GM19328 (cell line): Measurements from ENCODE around the gene ABCB11.
A peak's percentile ranks its signal among the peaks of the same experiment; 100 is the strongest.
"Not testable (repeated sequence)": the region's sequence is repeated elsewhere in the genome, so short reads cannot be mapped to it uniquely, and the experiment has no call there.

Source experiments
- ATAC-seq: cut with Tn5 transposase; IDR thresholded peaks from one replicate; pipeline ENCODE4 v1.9.1; 2021; ENCODE audit warnings: mild to moderate bottlenecking, moderate library complexity; ENCODE audit not compliant: unreplicated experiment

Gene ABCB11

GRCh38 chr2:168901003-168901402 lies 130.1 kb downstream of the ABCB11 start, which contains the start of gene G6PC2:
G6PC2 (plus strand) TSS chr2:168901291; CDS start chr2:168901332, 41 bp downstream.
- ATAC-seq, result no peak

DNA sequence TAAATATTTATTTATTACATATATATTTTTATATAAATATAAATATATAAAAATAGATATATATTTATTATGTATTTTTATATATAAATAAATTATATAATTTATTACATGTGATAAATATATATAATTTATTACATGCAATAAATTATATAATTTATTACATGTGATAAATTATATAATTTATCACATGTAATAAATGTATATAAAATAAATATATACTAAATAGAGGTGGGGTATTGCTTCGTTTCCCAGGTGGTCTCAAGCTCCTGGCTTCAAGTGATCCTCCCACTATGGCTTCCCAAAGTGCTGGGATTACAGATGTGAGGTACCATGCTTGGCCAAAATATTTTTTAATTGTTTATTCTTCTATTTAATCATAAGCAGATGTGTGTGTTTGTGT lies 133.7 kb downstream of the ABCB11 start:
- ATAC-seq, result no peak

DNA sequence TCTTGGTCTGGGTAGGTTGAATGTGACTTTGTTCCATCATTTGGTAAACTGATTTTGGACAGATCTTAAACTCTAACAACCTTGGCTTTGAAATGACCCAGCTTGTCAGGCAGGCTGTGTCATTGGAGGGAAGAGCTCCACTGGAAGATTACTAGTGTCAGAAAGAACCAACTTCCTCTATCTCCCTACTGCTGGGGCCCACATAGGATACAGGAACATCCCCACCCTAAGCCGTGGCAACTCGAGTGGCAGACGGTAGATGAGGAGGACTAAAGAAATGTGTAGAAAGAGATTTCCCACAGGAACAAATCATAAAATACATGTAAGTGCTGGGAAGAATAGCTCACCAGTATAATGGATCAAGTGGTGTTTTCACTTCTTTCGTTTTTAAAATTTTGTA lies 134.3 kb downstream of the ABCB11 start:
- no peak for ATAC-seq

- no peak for ATAC-seq
These were observed 135.4 kb downstream of the ABCB11 start for GRCh38 chr2:168895771-168896170.

GRCh38 chr2:168894720-168895119 lies 136.4 kb downstream of the ABCB11 start:
- no peak for ATAC-seq

GRCh38 chr2:168894101-168894500 lies 137.0 kb downstream of the ABCB11 start:
- ATAC-seq, result no peak

DNA sequence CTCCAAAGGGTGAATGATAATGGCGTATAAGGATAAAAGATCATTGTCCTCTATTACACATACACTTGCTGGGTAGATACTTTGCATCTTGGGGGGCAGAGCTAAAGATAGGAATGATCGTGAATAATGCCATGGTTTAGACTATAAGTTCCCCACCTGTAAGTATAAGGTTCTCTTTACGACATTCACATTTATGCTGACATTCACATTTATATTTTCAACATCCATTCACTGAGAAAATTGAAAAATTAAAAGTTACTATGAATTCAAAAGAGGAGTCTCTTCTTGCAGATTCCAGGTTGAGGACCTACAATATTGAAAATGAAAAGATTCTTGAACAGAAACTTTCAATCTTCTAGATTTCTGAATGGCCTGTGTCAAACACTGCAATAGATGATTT lies 138.8 kb downstream of the ABCB11 start:
- no peak for ATAC-seq

GRCh38 chr2:168890006-168890782 lies 140.9 kb downstream of the ABCB11 start, which contains the start of gene SPC25:
SPC25 (minus strand) TSS chr2:168890430; CDS start chr2:168889519, 911 bp downstream.
- ATAC-seq, result peak; percentile 99

DNA sequence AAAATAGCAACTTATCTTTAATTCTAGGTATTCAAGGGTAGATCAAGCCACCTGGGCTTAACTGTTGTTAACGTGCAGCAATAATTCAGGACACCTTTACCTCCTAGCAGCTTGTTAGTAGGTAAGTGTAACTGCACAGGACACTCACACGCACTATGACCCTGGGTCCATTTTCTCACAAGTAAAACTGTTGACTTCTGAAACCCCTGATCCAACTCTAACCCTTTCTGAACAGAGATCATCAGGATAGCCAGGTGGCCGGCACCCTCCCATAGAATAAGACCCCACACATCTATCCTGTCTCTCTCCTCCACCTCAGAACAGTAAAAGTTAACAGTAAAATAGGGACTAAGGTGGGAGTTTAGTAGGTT lies 141.5 kb downstream of the ABCB11 start:
- no peak for ATAC-seq

DNA sequence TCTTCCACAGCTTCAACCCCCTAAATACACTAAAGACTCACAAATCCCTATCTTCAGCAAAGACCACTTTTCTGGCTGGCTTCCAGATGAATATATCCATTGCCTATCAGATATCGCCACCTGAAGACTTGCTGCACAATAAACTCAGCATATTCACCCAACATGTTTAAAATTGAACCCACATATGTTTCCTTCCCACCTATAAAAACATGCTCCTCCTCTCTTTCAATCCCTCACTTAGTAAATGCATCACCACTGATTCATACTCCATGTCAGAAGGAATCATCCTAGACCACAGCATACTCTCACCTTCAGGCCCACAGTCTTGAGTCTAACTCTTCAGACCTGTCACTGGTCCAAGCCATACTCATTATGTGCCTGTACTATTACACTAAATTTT lies 146.1 kb downstream of the ABCB11 start:
- no peak for ATAC-seq

DNA sequence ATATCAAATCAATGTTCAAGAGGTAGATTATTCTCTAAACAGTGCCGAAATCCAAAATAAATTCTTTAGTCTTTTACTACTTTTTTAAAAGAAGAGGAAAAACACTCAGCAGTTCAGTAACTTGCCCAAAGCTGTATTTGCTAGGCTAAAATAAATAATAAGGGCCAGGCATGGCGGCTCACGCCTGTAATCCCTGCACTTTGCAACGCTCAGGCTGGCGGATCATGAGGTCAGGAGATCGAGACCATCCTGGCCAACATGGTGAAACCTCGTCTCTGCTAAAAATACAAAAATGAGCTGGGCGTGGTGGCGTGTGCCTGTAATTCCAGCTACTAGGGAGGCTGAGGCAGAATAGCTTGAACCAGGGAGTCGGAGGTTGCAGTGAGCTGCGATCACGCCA lies 149.0 kb downstream of the ABCB11 start:
- ATAC-seq, result not testable (repeated sequence)

GRCh38 chr2:168874368-168875054 lies 156.6 kb downstream of the ABCB11 start:
- no peak for ATAC-seq

DNA sequence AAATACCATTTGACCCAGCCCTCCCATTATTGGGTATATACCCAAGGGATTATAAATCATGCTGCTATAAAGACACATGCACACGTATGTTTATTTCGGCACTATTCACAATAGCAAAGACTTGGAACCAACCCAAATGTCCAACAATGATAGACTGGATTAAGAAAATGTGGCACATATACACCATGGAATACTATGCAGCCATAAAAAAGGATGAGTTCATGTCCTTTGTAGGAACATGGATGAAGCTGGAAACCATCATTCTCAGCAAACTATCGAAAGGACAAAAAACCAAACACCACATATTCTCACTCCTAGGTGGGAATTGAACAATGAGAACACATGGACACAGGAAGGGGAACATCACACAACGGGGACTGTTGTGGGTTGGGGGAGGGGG lies 160.3 kb downstream of the ABCB11 start:
- not testable (repeated sequence) for ATAC-seq
